ENCODE measurements around the gene ELF4.

Gene ELF4

GRCh38 chrX:130082244-130083106 lies 27.8 kb downstream of the ELF4 start:
- in situ Hi-C loops (cut with MboI; ENCODE audit: low sequenced_read_pairs, unreplicated experiment) = no loop called here
- DNase-seq (ENCODE audit: low spot score) = peak; percentile 77
- TF ChIP-seq CTCF (IDR thresholded peaks at IDR 0.05; ENCODE audit: borderline replicate concordance, control extremely low read depth, extremely low read depth, insufficient read depth, missing control alignments) = peak; percentile 19

GRCh38 chrX:130081421-130082045 lies 28.8 kb downstream of the ELF4 start:
- in situ Hi-C loops (cut with MboI; ENCODE audit: low sequenced_read_pairs, unreplicated experiment) = no loop called here
- no peak for TF ChIP-seq CTCF (IDR thresholded peaks at IDR 0.05; ENCODE audit: borderline replicate concordance, control extremely low read depth, extremely low read depth, insufficient read depth, missing control alignments)
- no peak for DNase-seq (ENCODE audit: low spot score)

- TF ChIP-seq CTCF (IDR thresholded peaks at IDR 0.05; ENCODE audit: borderline replicate concordance, control extremely low read depth, extremely low read depth, insufficient read depth, missing control alignments) = no peak
- in situ Hi-C loops (cut with MboI; ENCODE audit: low sequenced_read_pairs, unreplicated experiment) = no loop called here
- DNase-seq (ENCODE audit: low spot score) = no peak
Measured at GRCh38 chrX:130080791-130081367, 29.4 kb downstream of the ELF4 start.

- peak; percentile 56 for TF ChIP-seq CTCF (IDR thresholded peaks at IDR 0.05; ENCODE audit: borderline replicate concordance, control extremely low read depth, extremely low read depth, insufficient read depth, missing control alignments)
- in situ Hi-C loops (cut with MboI; ENCODE audit: low sequenced_read_pairs, unreplicated experiment) = loop anchor here (10.0 kb wide), 1 partner anchor 115 kb away; no protein-coding TSS in a partner anchor
- DNase-seq (ENCODE audit: low spot score) = peak; percentile 63
Measured at GRCh38 chrX:130079824-130080406, 30.4 kb downstream of the ELF4 start.

- TF ChIP-seq CTCF (IDR thresholded peaks at IDR 0.05; ENCODE audit: borderline replicate concordance, control extremely low read depth, extremely low read depth, insufficient read depth, missing control alignments) = no peak
- DNase-seq (ENCODE audit: low spot score) = no peak
- in situ Hi-C loops (cut with MboI; ENCODE audit: low sequenced_read_pairs, unreplicated experiment) = loop anchor here (10.0 kb wide), 1 partner anchor 119 kb away; no protein-coding TSS in a partner anchor
Measured at GRCh38 chrX:130075777-130076176, 34.5 kb downstream of the ELF4 start.

- in situ Hi-C loops (cut with MboI; ENCODE audit: low sequenced_read_pairs, unreplicated experiment) = loop anchor here (10.0 to 25.0 kb wide), 2 partner anchors 122 to 460 kb away; no protein-coding TSS in a partner anchor
- no peak for DNase-seq (ENCODE audit: low spot score)
- no peak for TF ChIP-seq CTCF (IDR thresholded peaks at IDR 0.05; ENCODE audit: borderline replicate concordance, control extremely low read depth, extremely low read depth, insufficient read depth, missing control alignments)
Measured at GRCh38 chrX:130072345-130072740, 38.0 kb downstream of the ELF4 start.
